ENCODE measurements around the gene AIG1. TPM values are rescaled to one million over a fixed set of nuclear protein-coding genes. Genes with fewer than 3 reads are reported as not detected.

Gene AIG1
- total RNA-seq, 6 donors from 2014 or later = 6.3 to 26.6 (median 20.8) TPM

DNA sequence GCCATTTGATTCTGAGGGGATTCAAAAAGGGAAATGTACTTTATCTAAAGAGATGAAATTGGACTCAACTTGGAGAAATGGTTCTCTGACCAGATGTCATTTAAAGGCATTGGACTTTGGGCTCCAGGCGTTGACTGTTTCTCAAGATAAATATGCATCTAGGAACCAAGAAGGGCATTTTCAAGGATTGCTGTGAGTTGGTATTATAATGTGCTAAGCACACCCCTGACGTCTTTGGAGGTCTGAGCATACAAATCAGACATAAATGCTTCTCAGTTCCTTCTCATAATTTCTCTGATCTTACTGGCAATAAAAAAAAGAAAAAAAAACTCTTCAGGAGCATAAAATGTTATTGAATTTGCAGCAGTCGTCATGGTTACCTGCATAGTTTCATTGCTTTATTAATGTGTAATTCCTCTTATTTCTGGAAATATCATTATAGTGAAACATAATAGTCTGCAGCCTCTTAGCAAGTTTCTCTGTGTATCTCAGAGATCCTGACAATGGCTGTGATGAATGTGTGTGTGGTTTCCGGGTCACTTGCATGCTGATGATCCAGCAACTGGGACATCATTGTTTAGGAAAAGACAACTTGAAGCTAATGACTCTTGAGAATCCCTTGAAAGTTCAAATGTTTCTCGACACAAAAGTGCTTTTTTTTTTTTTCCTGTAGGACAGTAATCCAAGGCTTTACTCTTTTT lies 136.0 kb downstream of the AIG1 start:
- H3K27me3 ChIP-seq = no peaks in the 10 kb centered on the region
- H3K4me3 ChIP-seq = no peak overlapping the region
- no peaks in the 10 kb centered on the region for H3K4me1 ChIP-seq
- 76 to 79% methylated on average over 5 of the region's 5 CpGs for WGBS, 2 donors
- TF ChIP-seq EP300 (IDR thresholded peaks at IDR 0.05) = no peak
- TF ChIP-seq, protein P1, sequence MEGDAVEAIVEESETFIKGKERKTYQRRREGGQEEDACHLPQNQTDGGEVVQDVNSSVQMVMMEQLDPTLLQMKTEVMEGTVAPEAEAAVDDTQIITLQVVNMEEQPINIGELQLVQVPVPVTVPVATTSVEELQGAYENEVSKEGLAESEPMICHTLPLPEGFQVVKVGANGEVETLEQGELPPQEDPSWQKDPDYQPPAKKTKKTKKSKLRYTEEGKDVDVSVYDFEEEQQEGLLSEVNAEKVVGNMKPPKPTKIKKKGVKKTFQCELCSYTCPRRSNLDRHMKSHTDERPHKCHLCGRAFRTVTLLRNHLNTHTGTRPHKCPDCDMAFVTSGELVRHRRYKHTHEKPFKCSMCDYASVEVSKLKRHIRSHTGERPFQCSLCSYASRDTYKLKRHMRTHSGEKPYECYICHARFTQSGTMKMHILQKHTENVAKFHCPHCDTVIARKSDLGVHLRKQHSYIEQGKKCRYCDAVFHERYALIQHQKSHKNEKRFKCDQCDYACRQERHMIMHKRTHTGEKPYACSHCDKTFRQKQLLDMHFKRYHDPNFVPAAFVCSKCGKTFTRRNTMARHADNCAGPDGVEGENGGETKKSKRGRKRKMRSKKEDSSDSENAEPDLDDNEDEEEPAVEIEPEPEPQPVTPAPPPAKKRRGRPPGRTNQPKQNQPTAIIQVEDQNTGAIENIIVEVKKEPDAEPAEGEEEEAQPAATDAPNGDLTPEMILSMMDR (IDR thresholded peaks at IDR 0.05) = no peak
- TF ChIP-seq POLR2A (IDR thresholded peaks at IDR 0.05) = no peak
- no peak for TF ChIP-seq POLR2AphosphoS5 (IDR thresholded peaks at IDR 0.05)
- ATAC-seq (ENCODE audit: low FRiP score in 2 of 2) (no peak), DNase-seq (no peak)
- H3K9me3 ChIP-seq = no peaks in the 10 kb centered on the region
- H3K36me3 ChIP-seq = no peaks in the 10 kb centered on the region
- H3K27ac ChIP-seq = no peak overlapping the region

DNA sequence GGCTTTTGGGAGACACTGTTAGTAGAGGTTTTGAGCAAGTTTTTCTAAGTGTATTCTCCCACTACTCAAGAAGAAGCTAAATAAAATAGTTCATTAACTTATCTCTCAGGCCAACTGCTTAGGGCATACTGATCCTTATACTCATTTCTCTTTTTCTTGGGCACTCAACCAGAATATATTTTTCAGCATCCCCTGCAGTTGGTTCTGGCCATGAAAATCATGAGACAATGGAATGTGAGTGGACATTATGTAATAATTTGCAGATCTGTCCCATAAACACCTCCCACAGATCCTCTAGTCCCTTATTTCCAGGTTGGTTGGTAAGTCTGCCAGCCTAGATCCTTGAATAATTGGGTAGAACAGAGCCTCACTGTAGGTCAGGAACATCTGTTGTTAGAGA lies 136.7 kb downstream of the AIG1 start:
- no peak overlapping the region for H3K4me3 ChIP-seq
- H3K9me3 ChIP-seq = no peaks in the 10 kb centered on the region
- H3K27me3 ChIP-seq = no peaks in the 10 kb centered on the region
- TF ChIP-seq EP300 (IDR thresholded peaks at IDR 0.05) (no peak), POLR2A (IDR thresholded peaks at IDR 0.05) (no peak), POLR2AphosphoS5 (IDR thresholded peaks at IDR 0.05) (no peak)
- TF ChIP-seq, protein P1 (IDR thresholded peaks at IDR 0.05) = no peak
- no peaks in the 10 kb centered on the region for H3K36me3 ChIP-seq
- H3K4me1 ChIP-seq = no peaks in the 10 kb centered on the region
- no peak for DNase-seq
- no peak overlapping the region for H3K27ac ChIP-seq
- ATAC-seq (ENCODE audit: low FRiP score in 2 of 2) = no peak

DNA sequence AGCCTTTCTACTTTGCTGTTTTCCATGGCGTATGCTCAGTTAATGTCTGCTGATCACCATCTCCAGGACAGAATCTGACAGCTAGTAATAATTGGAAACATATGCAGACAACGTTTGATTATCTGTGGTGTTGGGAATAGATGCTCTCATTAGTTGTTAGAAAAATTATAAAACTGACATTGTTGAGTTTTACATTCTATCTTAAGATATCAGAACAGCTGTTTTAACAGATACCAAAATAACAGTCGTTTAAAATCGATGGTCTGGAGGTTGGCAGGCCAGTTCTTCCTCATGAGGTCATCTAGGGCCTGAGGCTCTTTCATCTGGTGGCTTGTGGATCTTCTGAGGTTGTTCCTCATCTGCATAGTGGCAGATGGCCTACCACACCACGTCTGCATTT lies 137.6 kb downstream of the AIG1 start:
- Histone ChIP-seq H3K27ac (no peak overlapping the region), H3K9me3 (no peaks in the 10 kb centered on the region), H3K27me3 (no peaks in the 10 kb centered on the region), H3K4me1 (no peaks in the 10 kb centered on the region), H3K36me3 (no peaks in the 10 kb centered on the region), H3K4me3 (no peak overlapping the region)
- ATAC-seq (ENCODE audit: low FRiP score in 2 of 2) (no peak), DNase-seq (no peak)
- TF ChIP-seq POLR2AphosphoS5 (IDR thresholded peaks at IDR 0.05) (no peak), POLR2A (IDR thresholded peaks at IDR 0.05) (no peak), EP300 (IDR thresholded peaks at IDR 0.05) (no peak)
- TF ChIP-seq, protein P1 (IDR thresholded peaks at IDR 0.05) = no peak
- WGBS, 2 donors = 73% methylated on average over 5 of the region's 5 CpGs

DNA sequence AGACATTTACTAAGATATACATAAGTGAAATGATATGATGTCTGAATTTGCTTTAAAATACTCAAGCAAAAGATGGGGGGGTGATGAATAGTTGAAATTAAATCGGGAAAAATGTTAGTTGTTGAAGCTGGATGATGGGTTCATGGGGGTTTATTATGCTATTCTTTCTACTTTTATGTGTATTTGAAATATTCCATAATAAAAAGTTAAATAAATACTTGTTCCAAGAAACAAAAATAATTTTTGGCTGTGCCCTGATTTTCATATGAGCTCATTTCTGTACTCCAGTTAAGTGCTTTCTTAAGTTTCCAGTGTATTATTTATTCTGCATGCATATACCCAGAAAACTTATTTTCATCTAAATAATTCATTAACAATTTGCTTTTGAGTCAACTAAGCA lies 138.6 kb downstream of the AIG1 start:
- no peak overlapping the region for H3K4me3 ChIP-seq
- no peaks in the 10 kb centered on the region for H3K4me1 ChIP-seq
- TF ChIP-seq POLR2A (IDR thresholded peaks at IDR 0.05) (no peak), POLR2AphosphoS5 (IDR thresholded peaks at IDR 0.05) (no peak), EP300 (IDR thresholded peaks at IDR 0.05) (no peak)
- TF ChIP-seq, protein P1 (IDR thresholded peaks at IDR 0.05) = no peak
- no peak overlapping the region for H3K27ac ChIP-seq
- no peaks in the 10 kb centered on the region for H3K27me3 ChIP-seq
- ATAC-seq (ENCODE audit: low FRiP score in 2 of 2) (no peak), DNase-seq (no peak)
- no peaks in the 10 kb centered on the region for H3K36me3 ChIP-seq
- H3K9me3 ChIP-seq = peaks cover 0 to 4% (median 0%) of the 10 kb centered on the region in 4 donors
- WGBS, 2 donors = 85 to 96% methylated on average over 1 of the region's 1 CpG

- no peaks in the 10 kb centered on the region for H3K27me3 ChIP-seq
- no peaks in the 10 kb centered on the region for H3K36me3 ChIP-seq
- no peak overlapping the region for H3K27ac ChIP-seq
- no peak overlapping the region for H3K4me3 ChIP-seq
- TF ChIP-seq POLR2AphosphoS5 (IDR thresholded peaks at IDR 0.05) = no peak
- no peak for TF ChIP-seq EP300 (IDR thresholded peaks at IDR 0.05)
- no peaks in the 10 kb centered on the region for H3K4me1 ChIP-seq
- peak in 1 of 2 donors; percentile 18 for ATAC-seq (ENCODE audit: low FRiP score in 2 of 2)
- no peak for DNase-seq
- 95 to 96% methylated on average over 6 of the region's 6 CpGs for WGBS, 2 donors
- peaks cover 0 to 4% (median 0%) of the 10 kb centered on the region in 4 donors for H3K9me3 ChIP-seq
These were observed 139.6 kb downstream of the AIG1 start for GRCh38 chr6:143200167-143200770.
